ENCODE results near the gene ZNF326.

DNA sequence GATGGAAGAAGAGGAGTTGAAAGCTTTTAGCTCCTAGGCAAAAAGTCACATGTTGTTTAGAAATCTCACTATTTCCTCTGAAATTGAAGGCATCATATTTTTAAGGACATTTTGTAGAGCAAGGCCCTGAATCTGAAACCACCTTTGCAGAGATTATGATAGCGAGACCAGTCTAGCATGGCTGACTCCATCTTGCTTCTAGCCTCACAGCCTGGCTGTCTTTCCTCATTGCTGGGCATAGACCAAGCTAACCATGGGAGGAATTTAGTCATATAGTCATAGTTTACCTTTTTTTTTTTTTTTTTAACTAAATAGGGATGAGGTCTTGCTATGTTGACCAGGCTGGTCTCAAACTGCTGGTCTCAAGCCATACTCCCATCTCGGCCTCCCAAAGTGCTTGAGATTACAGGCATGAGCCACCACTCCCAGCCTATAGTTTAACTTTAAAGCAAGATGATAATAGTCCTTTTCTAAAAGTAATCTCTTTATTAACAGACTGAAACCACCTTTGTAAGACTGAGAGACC, 42.2 kb upstream of the ZNF326 start:
- TF ChIP-seq, protein P1, sequence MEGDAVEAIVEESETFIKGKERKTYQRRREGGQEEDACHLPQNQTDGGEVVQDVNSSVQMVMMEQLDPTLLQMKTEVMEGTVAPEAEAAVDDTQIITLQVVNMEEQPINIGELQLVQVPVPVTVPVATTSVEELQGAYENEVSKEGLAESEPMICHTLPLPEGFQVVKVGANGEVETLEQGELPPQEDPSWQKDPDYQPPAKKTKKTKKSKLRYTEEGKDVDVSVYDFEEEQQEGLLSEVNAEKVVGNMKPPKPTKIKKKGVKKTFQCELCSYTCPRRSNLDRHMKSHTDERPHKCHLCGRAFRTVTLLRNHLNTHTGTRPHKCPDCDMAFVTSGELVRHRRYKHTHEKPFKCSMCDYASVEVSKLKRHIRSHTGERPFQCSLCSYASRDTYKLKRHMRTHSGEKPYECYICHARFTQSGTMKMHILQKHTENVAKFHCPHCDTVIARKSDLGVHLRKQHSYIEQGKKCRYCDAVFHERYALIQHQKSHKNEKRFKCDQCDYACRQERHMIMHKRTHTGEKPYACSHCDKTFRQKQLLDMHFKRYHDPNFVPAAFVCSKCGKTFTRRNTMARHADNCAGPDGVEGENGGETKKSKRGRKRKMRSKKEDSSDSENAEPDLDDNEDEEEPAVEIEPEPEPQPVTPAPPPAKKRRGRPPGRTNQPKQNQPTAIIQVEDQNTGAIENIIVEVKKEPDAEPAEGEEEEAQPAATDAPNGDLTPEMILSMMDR (IDR thresholded peaks at IDR 0.05): no peak
- TF ChIP-seq POLR2A (IDR thresholded peaks at IDR 0.05; ENCODE audit: low read depth) (no peak), EP300 (IDR thresholded peaks at IDR 0.05) (no peak)
